HG03575 (cell line): ENCODE data around the gene BCAR3.

ENCODE experiments used
- ATAC-seq: cut with Tn5 transposase; IDR thresholded peaks from one replicate; pipeline ENCODE4 v1.9.1; 2021; ENCODE audit not compliant: unreplicated experiment, insufficient number of reproducible peaks, low FRiP score; ENCODE audit errors: extremely low read depth

The BCAR3 gene

GRCh38 chr1:93625582-93626327 lies 55.9 kb downstream of the BCAR3 start:
- no peak for ATAC-seq

- no peak for ATAC-seq
Measured at GRCh38 chr1:93623875-93624274, 57.8 kb downstream of the BCAR3 start.

- ATAC-seq, result no peak
Measured at GRCh38 chr1:93623436-93623835, 58.2 kb downstream of the BCAR3 start.

GRCh38 chr1:93621246-93621645 lies 60.4 kb downstream of the BCAR3 start:
- ATAC-seq, result no peak

DNA sequence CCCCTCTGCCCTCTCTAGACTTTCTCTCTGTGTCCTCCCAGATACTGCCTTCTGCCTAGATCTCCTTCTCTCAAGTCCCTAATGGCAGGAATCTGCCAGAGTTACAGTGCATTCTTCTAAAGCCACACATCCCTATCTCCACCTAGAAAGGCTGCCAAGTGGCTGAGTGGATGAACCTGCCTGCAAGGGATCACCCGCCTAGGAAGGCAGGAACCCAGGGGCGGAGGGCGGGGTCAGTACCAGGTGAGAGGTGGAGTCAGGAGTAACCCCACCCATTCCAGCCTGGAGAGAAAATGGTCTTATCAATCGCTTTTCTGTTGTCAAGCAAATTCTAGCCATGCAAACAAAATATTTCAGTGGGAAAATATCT lies 60.8 kb downstream of the BCAR3 start:
- ATAC-seq, result no peak

DNA sequence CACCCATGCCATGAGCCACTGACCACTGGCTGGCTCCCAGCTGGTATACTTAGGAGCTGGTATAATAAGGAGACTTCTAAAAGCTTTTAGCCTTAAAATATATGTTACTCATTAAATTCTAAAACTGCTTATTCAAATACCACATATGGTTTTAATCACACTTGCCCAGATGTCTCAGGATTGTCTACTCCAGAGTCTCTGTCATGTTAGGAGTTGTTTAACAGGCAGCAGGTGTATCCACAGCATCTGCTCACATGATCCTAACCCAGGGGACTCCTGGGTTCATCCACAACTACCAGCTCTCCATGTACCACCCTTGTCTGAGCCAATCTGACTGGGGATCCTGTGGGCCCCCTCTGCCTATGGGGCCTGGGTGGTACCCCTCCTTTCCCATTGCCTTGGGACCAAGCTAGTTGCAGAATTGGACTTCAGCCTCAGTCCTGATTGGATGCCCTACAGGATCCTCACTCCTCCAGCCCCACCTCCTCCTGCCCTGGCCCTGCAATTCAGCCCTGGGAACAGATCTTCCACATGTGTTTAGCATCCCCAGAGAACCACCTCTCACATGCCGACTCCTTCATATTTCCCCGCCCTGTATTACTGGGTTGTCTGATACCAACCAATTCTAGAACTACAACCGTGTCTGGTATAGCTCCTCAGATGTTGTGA lies 61.3 kb downstream of the BCAR3 start:
- no peak for ATAC-seq

GRCh38 chr1:93619507-93620171 lies 62.0 kb downstream of the BCAR3 start:
- no peak for ATAC-seq

DNA sequence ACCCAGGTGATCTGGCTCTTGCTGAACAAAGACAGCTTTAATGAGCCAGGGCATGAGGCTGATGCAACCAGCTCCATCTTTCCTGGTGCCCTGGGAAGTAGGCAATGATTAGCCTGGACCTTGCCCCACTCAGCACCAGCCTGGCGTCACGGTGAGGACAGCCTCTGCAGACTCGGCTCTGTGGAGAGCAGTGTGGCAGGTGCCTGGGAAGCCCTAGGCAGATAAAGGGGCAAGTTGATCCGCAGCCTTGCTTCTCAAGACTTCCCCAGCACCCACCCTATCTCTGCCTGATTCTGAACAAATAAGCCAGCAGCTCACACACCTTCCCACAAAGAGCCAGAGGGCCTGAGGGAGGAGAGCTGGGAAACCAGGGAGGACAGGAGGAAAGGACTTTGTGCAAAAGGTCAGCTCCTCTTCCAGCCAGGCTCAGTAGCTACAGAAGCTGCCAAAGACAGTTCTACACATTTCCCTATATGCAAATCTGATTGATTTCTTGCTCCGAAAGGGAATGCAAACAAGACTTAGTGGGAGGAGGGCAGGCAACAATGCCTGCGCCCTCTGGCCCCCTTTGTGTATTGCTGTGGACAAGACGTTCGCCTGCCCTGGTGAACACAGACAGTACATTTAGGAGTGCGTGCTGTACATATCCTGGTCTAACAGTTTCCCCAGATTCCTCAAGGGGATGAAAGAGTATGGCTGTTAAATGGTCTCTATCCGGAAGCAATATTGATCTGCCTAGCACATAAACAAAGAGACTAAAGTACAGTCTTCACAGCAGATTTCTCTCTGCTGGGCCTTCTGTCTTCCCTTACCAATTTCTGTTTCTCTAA lies 63.8 kb downstream of the BCAR3 start:
- ATAC-seq, result no peak

- no peak for ATAC-seq
Measured at GRCh38 chr1:93616996-93617669, 64.5 kb downstream of the BCAR3 start.

DNA sequence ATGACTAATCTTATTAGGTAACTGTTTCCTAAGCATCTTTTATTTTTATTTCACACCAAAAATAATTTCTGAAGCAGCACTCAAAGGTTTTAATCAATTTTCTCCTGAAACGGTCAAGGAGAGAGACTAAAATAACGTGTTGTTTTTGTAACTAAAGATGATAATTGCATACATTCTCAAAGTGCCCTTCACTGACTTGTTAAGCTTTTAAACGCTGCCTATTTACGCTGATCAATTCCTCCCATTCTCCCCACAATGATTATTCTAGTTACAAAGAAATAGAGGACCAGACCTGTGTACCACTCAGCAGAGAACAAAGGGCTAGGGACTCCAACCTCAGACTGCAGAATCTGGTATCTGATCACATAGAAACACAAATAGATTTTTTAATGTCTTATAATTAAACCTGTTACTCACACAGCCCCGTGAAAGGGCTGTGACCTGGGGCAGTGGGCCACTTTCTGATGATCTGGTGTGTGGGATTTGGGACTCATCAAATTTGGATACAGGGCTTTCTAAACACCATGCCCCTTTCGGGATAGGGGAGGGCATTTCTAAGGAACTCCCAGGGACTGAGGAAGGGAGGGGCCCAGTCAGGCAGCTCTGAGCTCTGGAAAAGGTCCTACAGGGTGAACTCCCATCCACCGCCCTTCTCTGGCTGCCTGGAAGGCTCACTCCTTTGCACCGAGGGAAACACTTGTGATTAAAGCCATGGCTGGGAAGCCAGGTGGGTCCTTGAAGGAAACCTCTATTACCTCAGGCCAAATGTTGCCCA lies 65.2 kb downstream of the BCAR3 start:
- ATAC-seq, result no peak

- ATAC-seq, result peak; percentile 73
Measured at GRCh38 chr1:93615582-93616150, 66.0 kb downstream of the BCAR3 start.

GRCh38 chr1:93614986-93615581 lies 66.6 kb downstream of the BCAR3 start:
- ATAC-seq, result peak; percentile 26

- no peak for ATAC-seq
Measured at GRCh38 chr1:93614541-93614940, 67.1 kb downstream of the BCAR3 start.

GRCh38 chr1:93613898-93614297 lies 67.7 kb downstream of the BCAR3 start:
- no peak for ATAC-seq

- ATAC-seq, result no peak
Measured at GRCh38 chr1:93612510-93612909, 69.1 kb downstream of the BCAR3 start.

GRCh38 chr1:93611668-93612067 lies 70.0 kb downstream of the BCAR3 start:
- no peak for ATAC-seq

DNA sequence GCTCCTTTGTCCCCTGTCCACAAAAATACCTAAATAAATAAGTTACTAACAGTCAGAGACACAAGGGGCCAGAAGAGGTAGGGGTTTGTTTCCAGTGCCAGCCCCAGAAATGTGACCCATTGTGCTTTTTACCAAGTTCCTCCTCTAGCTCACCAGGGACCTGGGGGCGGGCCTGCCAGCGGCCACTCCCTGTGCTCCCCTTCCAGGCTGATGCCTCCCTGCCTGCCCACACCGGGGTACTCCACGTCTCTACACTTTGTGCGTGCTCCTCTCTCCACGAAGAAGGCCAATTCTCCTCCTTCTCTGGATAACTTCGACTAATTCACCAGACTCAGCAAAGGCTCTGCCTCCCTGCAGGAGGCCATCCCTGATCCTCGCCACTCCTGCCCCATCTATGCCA lies 72.1 kb downstream of the BCAR3 start:
- ATAC-seq, result no peak
